ENCODE measurements around the gene DNAJB6.

DNAJB6 gene

GRCh38 chr7:157463245-157463644, 126.4 kb downstream of the DNAJB6 start:
- no peak for TF ChIP-seq YY1 (IDR thresholded peaks at IDR 0.05; ENCODE audit: low read depth)
- TF ChIP-seq MAX (IDR thresholded peaks at IDR 0.05) = no peak
- TF ChIP-seq REST (IDR thresholded peaks at IDR 0.05; ENCODE audit: low read depth) = no peak
- TF ChIP-seq RAD21 (IDR thresholded peaks at IDR 0.05; ENCODE audit: low read depth) = no peak
- TF ChIP-seq EP300 (IDR thresholded peaks at IDR 0.05; ENCODE audit: borderline replicate concordance) = no peak
- no peak for TF ChIP-seq TEAD4 (IDR thresholded peaks at IDR 0.05)
- no peak for TF ChIP-seq USF1 (IDR thresholded peaks at IDR 0.05)
- no peak for TF ChIP-seq ZBTB7A (IDR thresholded peaks at IDR 0.05; ENCODE audit: low read depth)
- TF ChIP-seq FOXM1 (IDR thresholded peaks at IDR 0.05; ENCODE audit: borderline replicate concordance, low read depth) = no peak
- TF ChIP-seq CEBPB (IDR thresholded peaks at IDR 0.05) = no peak
- TF ChIP-seq TAF1 (IDR thresholded peaks at IDR 0.05; ENCODE audit: low read depth) = no peak
- no peak for TF ChIP-seq TCF12 (IDR thresholded peaks at IDR 0.05; ENCODE audit: low read depth)
- TF ChIP-seq NFIC (IDR thresholded peaks at IDR 0.05) = no peak

- TF ChIP-seq FOXM1 (IDR thresholded peaks at IDR 0.05; ENCODE audit: borderline replicate concordance, low read depth) (no peak), REST (IDR thresholded peaks at IDR 0.05; ENCODE audit: low read depth) (no peak), TCF12 (IDR thresholded peaks at IDR 0.05; ENCODE audit: low read depth) (no peak), TAF1 (IDR thresholded peaks at IDR 0.05; ENCODE audit: low read depth) (no peak), NFIC (IDR thresholded peaks at IDR 0.05) (no peak), EGR1 (IDR thresholded peaks at IDR 0.05) (no peak), YY1 (IDR thresholded peaks at IDR 0.05; ENCODE audit: low read depth) (no peak), RAD21 (IDR thresholded peaks at IDR 0.05; ENCODE audit: low read depth) (no peak)
Measured at GRCh38 chr7:157464111-157464970, 127.5 kb downstream of the DNAJB6 start.

- TF ChIP-seq RAD21 (IDR thresholded peaks at IDR 0.05; ENCODE audit: low read depth) = no peak
Measured at GRCh38 chr7:157464971-157465886, 128.4 kb downstream of the DNAJB6 start.

GRCh38 chr7:157465891-157466866, 129.4 kb downstream of the DNAJB6 start:
- TF ChIP-seq USF1 (IDR thresholded peaks at IDR 0.05) (no peak), RAD21 (IDR thresholded peaks at IDR 0.05; ENCODE audit: low read depth) (no peak), ZBTB7A (IDR thresholded peaks at IDR 0.05; ENCODE audit: low read depth) (no peak), FOXM1 (IDR thresholded peaks at IDR 0.05; ENCODE audit: borderline replicate concordance, low read depth) (no peak), EGR1 (IDR thresholded peaks at IDR 0.05) (no peak), TCF12 (IDR thresholded peaks at IDR 0.05; ENCODE audit: low read depth) (no peak), TAF1 (IDR thresholded peaks at IDR 0.05; ENCODE audit: low read depth) (no peak)

GRCh38 chr7:157466867-157467261, 130.1 kb downstream of the DNAJB6 start:
- TF ChIP-seq USF1 (IDR thresholded peaks at IDR 0.05) (no peak), YY1 (IDR thresholded peaks at IDR 0.05; ENCODE audit: low read depth) (no peak), REST (IDR thresholded peaks at IDR 0.05; ENCODE audit: low read depth) (no peak), CEBPB (IDR thresholded peaks at IDR 0.05) (no peak), TCF12 (IDR thresholded peaks at IDR 0.05; ENCODE audit: low read depth) (no peak), CREB1 (IDR thresholded peaks at IDR 0.05; ENCODE audit: low read depth) (no peak)
